Measurements from ENCODE around the gene PANX1.
"Not testable (repeated sequence)": the region's sequence is repeated elsewhere in the genome, so short reads cannot be mapped to it uniquely, and the experiment has no call there.

The PANX1 gene, protein sequence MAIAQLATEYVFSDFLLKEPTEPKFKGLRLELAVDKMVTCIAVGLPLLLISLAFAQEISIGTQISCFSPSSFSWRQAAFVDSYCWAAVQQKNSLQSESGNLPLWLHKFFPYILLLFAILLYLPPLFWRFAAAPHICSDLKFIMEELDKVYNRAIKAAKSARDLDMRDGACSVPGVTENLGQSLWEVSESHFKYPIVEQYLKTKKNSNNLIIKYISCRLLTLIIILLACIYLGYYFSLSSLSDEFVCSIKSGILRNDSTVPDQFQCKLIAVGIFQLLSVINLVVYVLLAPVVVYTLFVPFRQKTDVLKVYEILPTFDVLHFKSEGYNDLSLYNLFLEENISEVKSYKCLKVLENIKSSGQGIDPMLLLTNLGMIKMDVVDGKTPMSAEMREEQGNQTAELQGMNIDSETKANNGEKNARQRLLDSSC

GRCh38 chr11:94128746-94129511 lies at the start of gene PANX1:
TSS of gene PANX1 (plus strand) at chr11:94128841. CDS start at chr11:94129313, 472 bp downstream.
- DNase-seq: peak; percentile 51

DNA sequence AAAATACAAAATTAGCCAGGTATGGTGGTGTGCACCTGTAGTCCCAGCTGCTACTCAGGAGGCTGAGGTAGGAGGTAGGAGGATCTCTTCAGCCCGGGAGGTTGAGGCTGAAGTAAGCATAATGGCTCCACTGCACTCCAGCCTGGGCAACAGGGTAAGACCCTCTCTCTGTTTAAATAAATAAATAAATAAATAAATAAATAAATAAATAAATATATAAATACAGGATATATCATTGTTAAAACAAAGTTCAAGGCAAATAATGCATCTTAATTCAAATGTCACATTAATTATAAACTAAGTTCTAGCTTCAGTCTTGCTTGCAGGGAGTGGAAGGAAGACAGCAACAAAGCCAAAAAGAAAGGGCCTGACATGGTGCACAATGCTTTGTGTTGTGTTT lies 44.5 kb upstream of the PANX1 start:
- DNase-seq: no peak

DNA sequence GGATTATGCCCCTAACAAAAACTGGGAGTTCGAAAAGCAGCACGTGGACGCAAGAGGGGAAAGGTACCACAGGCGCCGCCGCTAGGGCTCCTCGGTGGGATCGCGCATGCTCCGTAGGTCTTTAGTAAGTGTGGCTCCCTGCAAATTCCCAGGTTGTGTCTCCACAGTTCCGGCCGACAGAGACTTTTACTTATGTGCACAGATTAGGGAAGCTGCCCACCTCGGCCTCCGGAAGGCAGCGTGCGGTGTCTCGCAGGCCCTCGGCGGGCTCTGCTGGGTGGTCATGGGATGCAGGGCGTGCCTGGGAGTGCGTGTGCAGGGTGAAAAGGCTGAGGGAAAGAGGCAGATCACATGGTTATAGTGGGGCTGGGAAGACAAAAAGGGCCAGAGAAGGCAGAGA lies 39.7 kb upstream of the PANX1 start:
- DNase-seq: no peak

DNA sequence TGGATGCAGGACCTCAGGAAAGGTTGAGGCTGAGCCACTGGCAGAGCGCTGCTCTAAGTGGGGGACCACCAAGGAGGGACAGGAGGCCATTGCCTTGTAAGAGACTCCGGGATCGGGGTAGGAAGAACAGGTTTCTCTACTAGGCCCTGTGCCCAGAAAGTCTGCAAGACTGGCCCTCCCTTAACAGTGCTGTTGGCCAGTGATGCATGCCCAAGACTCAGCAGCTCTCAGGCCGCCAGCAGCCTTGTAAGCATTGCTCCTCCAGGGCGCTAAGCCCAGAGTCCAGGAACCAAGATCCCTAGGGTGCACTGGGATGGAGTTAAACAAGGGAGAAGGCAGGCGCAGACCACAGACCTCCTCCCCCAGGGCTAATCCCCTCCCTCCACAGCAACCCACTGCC lies 39.3 kb upstream of the PANX1 start:
- no peak for DNase-seq

GRCh38 chr11:94090401-94090800 lies 38.2 kb upstream of the PANX1 start:
- no peak for DNase-seq

GRCh38 chr11:94091091-94091490 lies 37.5 kb upstream of the PANX1 start:
- DNase-seq: no peak

DNA sequence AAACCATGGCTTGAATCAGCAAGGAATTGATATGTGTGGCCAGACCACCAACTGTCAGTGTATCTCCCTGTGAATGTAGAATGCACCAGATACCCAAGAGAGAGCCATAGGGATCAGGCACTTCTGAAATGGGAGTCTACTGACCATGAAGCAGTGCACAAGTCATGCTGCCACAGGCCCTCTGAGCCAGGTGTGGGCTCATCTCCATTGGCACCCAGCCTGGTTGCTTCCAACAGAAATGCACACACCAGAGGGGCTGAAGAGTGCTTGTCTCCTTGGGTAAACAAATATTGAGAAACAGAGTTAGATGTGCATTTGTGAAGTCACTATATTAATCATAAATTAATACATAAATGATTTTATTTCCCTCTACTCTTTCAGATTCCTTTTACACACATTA lies 28.4 kb upstream of the PANX1 start:
- no peak for DNase-seq

GRCh38 chr11:94103471-94103870 lies 25.2 kb upstream of the PANX1 start:
- no peak for DNase-seq

- DNase-seq: no peak
Measured at GRCh38 chr11:94104734-94105133, 23.9 kb upstream of the PANX1 start.

GRCh38 chr11:94106716-94107115 lies 21.9 kb upstream of the PANX1 start:
- DNase-seq: no peak

- no peak for DNase-seq
Measured at GRCh38 chr11:94107363-94107762, 21.3 kb upstream of the PANX1 start.

DNA sequence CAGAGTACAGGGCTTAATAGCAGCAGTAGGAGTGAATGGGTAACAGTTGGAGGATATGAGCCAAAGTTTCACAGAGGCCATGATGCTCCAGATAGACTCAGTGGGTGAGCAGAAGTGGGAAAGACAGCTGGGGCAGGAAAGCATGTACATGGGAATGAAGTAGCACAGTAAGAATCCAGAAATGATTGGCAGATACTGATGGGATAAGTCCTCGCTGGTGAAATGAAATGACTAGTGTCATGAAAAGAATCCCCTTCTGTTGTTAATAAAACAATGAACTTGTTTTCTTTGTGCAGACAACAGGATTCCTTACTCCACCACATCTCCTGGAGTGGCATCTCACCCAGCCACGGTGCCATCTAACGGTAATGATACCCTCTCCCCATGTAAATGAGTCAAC lies 17.4 kb upstream of the PANX1 start:
- DNase-seq: no peak

DNA sequence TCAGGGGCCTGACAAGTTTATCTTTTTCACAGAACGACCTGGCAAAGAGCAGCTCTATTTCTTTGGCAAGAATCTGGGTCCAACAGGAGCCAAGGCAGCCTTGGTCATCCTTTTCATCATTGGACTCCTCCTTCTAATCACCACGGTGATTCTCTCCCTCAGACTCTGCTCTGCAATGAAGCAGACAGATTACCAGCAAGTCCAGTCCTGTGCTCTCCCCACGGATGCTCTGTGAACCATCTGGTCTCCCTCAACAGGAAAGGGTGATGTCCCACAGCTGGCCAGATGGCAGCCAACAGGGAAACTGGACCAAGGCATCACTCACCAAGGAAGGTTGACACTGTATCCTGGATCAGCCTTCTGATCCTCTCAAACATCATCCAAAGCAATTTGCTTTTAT lies 17.0 kb upstream of the PANX1 start:
- no peak for DNase-seq

DNA sequence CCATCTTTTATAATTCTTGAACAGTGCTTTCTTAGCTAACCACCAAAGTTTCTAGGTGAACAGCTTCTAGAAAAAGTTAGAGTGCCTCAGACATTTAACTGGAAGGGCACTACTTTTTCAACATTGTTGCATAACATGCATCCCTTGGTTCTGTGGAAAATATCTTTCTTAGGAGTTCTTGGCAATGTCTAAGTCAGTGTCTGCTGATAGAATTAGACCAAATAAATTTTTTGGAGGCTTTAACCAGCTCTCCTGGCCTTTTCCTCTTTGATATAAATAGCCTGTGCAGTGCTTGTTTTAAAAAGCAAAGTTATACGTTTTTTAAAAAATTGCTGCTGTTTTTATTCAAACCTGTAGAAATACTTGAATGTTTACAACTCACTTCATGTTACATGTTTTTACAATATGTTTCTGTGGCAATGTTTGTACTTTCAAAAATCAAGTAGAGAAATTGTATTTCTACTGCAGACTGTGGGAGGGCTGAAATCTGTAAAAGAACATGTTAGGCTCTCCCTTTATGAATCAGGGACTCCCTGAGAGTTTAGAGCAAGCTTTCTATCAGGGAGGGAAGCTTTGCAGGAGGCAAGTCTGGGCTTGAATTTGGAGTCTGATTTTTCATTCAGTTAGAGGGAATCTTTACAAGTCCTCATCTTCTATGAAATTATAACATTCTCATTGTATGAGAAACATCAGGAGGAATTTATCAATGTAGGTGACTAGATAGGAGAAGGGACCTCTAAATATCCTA lies 16.3 kb upstream of the PANX1 start:
- DNase-seq: no peak

DNA sequence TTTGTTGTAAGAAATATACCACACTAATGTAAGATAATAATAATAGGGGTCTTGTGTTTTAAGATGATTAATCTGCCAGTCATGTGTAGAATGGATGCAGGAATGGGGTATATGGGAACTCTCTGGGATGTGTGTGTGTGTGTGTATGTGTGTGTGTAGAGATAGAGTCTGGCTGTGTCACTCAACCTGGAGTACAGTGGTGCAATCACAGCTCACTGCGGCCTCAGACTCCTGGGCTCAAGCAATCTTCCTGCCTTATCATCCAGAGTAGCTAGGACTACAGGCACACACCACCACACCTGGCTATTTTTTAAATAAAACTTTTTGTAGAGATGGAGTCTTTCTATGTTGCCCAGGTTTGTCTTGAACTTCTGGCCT lies 11.5 kb upstream of the PANX1 start:
- no peak for DNase-seq

DNA sequence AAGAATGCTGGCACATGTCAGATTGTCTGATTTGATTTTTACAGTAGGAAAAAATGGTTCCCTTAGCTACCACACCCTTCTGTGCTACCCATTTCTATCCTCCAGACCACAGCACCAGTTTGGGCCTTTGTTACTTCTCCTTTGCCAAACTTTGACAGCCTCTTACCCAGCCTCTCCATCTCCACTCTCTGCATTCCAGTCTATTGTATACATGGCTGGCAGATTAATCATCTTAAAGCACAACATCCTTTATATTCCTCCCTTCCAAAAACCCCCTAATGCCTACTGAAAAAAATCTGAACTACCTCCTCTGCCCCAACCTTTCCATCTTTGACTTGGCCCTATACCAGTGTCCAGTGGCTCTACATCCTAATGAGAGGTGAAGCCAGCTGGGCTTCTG lies 10.8 kb upstream of the PANX1 start:
- no peak for DNase-seq

- not testable (repeated sequence) for DNase-seq
Measured at GRCh38 chr11:94119676-94120075, 9.0 kb upstream of the PANX1 start.

- DNase-seq: not testable (repeated sequence)
Measured at GRCh38 chr11:94120516-94120915, 8.1 kb upstream of the PANX1 start.

GRCh38 chr11:94120946-94121345 lies 7.7 kb upstream of the PANX1 start:
- DNase-seq: no peak

DNA sequence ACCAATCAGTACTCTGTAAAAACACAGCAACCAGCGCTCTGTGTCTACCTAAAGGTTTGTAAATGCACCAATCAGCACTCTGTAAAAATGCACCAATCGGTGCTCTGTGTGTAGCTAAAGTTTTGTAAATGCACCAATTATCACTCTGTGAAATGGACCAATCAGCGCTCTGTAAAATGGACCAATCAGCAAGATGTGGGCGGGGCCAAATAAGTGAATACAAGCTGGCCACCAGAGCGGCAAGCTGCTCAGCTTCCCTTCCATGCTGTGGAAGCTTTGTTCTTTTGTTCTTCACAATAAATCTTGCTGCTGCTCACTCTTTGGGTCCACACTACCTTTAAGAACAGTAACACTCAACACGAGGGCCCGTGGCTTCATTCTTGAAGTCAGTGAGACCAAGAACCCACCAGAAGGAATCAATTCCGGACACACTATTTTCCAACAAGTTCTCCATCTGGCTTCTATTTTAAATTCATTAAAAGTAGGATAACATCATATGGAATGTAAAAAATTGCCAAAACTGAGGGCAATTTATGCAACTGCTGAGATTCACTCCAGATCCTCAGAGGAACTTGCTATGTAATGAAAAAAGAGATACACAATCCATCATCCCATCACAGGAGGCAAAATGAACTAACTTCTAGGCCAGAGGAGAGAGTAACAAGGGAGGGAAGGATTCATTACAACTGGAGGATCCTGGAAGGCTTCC lies 3.1 kb upstream of the PANX1 start:
- DNase-seq: no peak

- DNase-seq: no peak
Measured at GRCh38 chr11:94127638-94128037, 1.0 kb upstream of the PANX1 start.

DNA sequence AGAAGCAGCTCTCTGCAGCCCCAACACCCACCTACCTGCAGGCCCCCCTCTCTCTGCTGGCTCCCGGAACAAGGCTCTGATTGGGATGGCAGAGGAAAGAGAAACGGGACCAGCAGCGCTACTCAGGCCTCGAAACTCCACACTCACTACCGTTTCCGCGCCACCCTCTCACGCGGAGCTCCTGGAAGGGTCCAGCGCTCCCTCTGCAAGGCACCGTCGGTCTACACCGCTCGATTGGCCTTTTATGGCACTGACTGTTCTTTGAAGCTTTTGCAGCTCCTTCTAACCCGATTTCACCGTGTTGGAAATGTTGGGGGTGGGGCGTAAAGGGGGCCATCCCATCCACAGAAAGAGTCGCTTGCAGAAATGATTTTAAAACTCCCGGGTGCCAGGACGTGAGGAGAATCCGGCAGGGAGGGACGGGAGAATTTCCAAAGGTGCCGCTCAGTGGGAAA lies 323 bp upstream of the PANX1 start:
- DNase-seq: peak; percentile 20

All from activated CD4-positive, alpha-beta T cell treated with anti-CD3 and anti-CD28 coated beads for 1 hour (primary cell).